HEK293 (cell line): ENCODE measurements around the gene ZNF101.

Experiments used
- CTCF ChIA-PET: fragments of 350-600 bp; formaldehyde crosslinking; extraction: SDS; loops from one replicate; lab custom pipeline; 2021; ENCODE audit warnings: antibody characterized with exemption; lab: Yijun Ruan, JAX
- POLR2A ChIA-PET: fragments of 300-600 bp; formaldehyde crosslinking; extraction: SDS; loops from one replicate; lab custom pipeline; 2020; ENCODE audit warnings: antibody characterized with exemption, inconsistent platforms; lab: Yijun Ruan, JAX
- H3K27ac ChIP-seq: fragments of 200-500 bp; sonication (Bioruptor generic); 2 replicates; pipeline ENCODE4 v1.5.1; 2014; ENCODE audit warnings: low read depth, low read length, control low read depth, inconsistent platforms; ENCODE audit errors: extremely low read depth
- H3K36me3 ChIP-seq, 2 experiments: fragments of 200-500 bp in 1 of 2; sonication (Bioruptor generic) in 1 of 2; 1 replicate in 1 of 2; 2 replicates in 1 of 2; pipeline ENCODE4 v1.5.1; 2014 to 2017; ENCODE audit warnings: inconsistent platforms in 2 of 2, low read length in 2 of 2; ENCODE audit not compliant: control insufficient read depth in 2 of 2, insufficient read depth in 1 of 2
- H3K4me1 ChIP-seq: fragments of 200-500 bp; sonication (Bioruptor generic); 2 replicates; pipeline ENCODE4 v1.5.1; 2014; ENCODE audit warnings: mild to moderate bottlenecking, low read length, inconsistent platforms; ENCODE audit not compliant: control insufficient read depth, insufficient read depth
- H3K4me3 ChIP-seq: 2 replicates; pipeline ENCODE4 v1.5.1; 2011; ENCODE audit warnings: low read depth, mild to moderate bottlenecking, control low read depth, low read length, moderate library complexity
- H3K9me3 ChIP-seq: fragments of 200-500 bp; sonication (Bioruptor generic); 2 replicates; pipeline ENCODE4 v1.5.1; 2014; ENCODE audit warnings: low read depth, low read length, inconsistent platforms; ENCODE audit not compliant: control insufficient read depth, insufficient read depth
- BCL11A ChIP-seq: fragments of 450-650 bp; formaldehyde crosslinking; IDR thresholded peaks from 2 replicates; pipeline ENCODE4 v1.5.1; 2016; ENCODE audit warnings: low read depth, missing biosample characterization, missing genetic modification characterization
- FEZF1 ChIP-seq: fragments of 450-650 bp; formaldehyde crosslinking; IDR thresholded peaks from 2 replicates; pipeline ENCODE4 v1.5.1; 2016; ENCODE audit warnings: missing biosample characterization, missing genetic modification characterization
- GLIS2 ChIP-seq: fragments of 450-650 bp; formaldehyde crosslinking; IDR thresholded peaks from 2 replicates; pipeline ENCODE4 v1.5.1; 2016; ENCODE audit warnings: missing biosample characterization, missing genetic modification characterization
- KLF1 ChIP-seq: fragments of 450-650 bp; formaldehyde crosslinking; IDR thresholded peaks from 2 replicates; pipeline ENCODE4 v1.5.1; 2016; ENCODE audit warnings: missing biosample characterization, missing genetic modification characterization
- MZF1 ChIP-seq: fragments of 450-650 bp; formaldehyde crosslinking; IDR thresholded peaks from 2 replicates; pipeline ENCODE4 v1.5.1; 2017; ENCODE audit warnings: missing biosample characterization, missing genetic modification characterization, borderline replicate concordance
- SETDB1 ChIP-seq: IDR thresholded peaks from one replicate; pipeline ENCODE4 v1.6.1; 2017; ENCODE audit warnings: mild to moderate bottlenecking, low read length, moderate library complexity, mixed read lengths; ENCODE audit not compliant: insufficient read length
- TRIM28 ChIP-seq: IDR thresholded peaks from 2 replicates; pipeline ENCODE4 v1.6.1; 2011; ENCODE audit warnings: low read length, control low read depth, borderline replicate concordance
- ZFP37 ChIP-seq: fragments of 450-650 bp; formaldehyde crosslinking; IDR thresholded peaks from 2 replicates; pipeline ENCODE4 v1.5.1; 2016; ENCODE audit warnings: missing biosample characterization, missing genetic modification characterization
- ZNF114 ChIP-seq: fragments of 450-650 bp; formaldehyde crosslinking; IDR thresholded peaks from 2 replicates; pipeline ENCODE4 v1.5.0; 2017; ENCODE audit warnings: missing biosample characterization, missing genetic modification characterization
- ZNF155 ChIP-seq: fragments of 450-650 bp; formaldehyde crosslinking; IDR thresholded peaks from 2 replicates; pipeline ENCODE4 v1.5.1; 2016; ENCODE audit warnings: missing biosample characterization, missing genetic modification characterization
- ZNF274 ChIP-seq, 2 experiments: fragments of 200-500 bp in 1 of 2; fragments of 450-650 bp in 1 of 2; sonication (Bioruptor generic) in 1 of 2; formaldehyde crosslinking in 1 of 2; IDR thresholded peaks; 2 replicates each; pipeline versions ENCODE4 v1.5.1 to v1.6.1; 2014 to 2016; ENCODE audit warnings: borderline replicate concordance in 1 of 2, inconsistent platforms in 1 of 2, low read length in 1 of 2, missing biosample characterization in 1 of 2, missing genetic modification characterization in 1 of 2
- ZNF280C ChIP-seq: fragments of 450-650 bp; formaldehyde crosslinking; IDR thresholded peaks from 2 replicates; pipeline ENCODE4 v1.5.1; 2016; ENCODE audit warnings: missing biosample characterization, missing genetic modification characterization
- ZNF324 ChIP-seq: fragments of 450-650 bp; formaldehyde crosslinking; IDR thresholded peaks from 2 replicates; pipeline ENCODE4 v1.5.1; 2016; ENCODE audit warnings: missing biosample characterization, missing genetic modification characterization
- ZNF341 ChIP-seq: fragments of 450-650 bp; formaldehyde crosslinking; IDR thresholded peaks from 2 replicates; pipeline ENCODE4; 2016; ENCODE audit warnings: low read depth, missing biosample characterization, missing genetic modification characterization
- ZNF366 ChIP-seq: fragments of 450-650 bp; formaldehyde crosslinking; conservative IDR thresholded peaks from 2 replicates; pipeline ENCODE4 v1.5.1; 2016; ENCODE audit warnings: missing biosample characterization, missing genetic modification characterization
- ZNF416 ChIP-seq: fragments of 450-650 bp; formaldehyde crosslinking; IDR thresholded peaks from 2 replicates; pipeline ENCODE4 v1.5.1; 2016; ENCODE audit warnings: missing biosample characterization, missing genetic modification characterization
- ZNF48 ChIP-seq: fragments of 450-650 bp; formaldehyde crosslinking; IDR thresholded peaks from 2 replicates; pipeline ENCODE4 v1.5.1; 2016; ENCODE audit warnings: missing biosample characterization, missing genetic modification characterization
- ZNF558 ChIP-seq: fragments of 450-650 bp; formaldehyde crosslinking; IDR thresholded peaks from 2 replicates; pipeline ENCODE4 v1.5.1; 2016; ENCODE audit warnings: missing biosample characterization, missing genetic modification characterization
- ZNF571 ChIP-seq: fragments of 450-650 bp; formaldehyde crosslinking; IDR thresholded peaks from 2 replicates; pipeline ENCODE4 v1.5.0; 2017; ENCODE audit warnings: missing biosample characterization, missing genetic modification characterization
- ZNF624 ChIP-seq: fragments of 450-650 bp; formaldehyde crosslinking; IDR thresholded peaks from 2 replicates; pipeline ENCODE4 v1.5.1; 2017; ENCODE audit warnings: missing biosample characterization, missing genetic modification characterization
- ZNF639 ChIP-seq: fragments of 450-650 bp; formaldehyde crosslinking; IDR thresholded peaks from 2 replicates; pipeline ENCODE4 v1.5.1; 2016; ENCODE audit warnings: missing biosample characterization, missing genetic modification characterization
- ZNF792 ChIP-seq: fragments of 450-650 bp; formaldehyde crosslinking; IDR thresholded peaks from 2 replicates; pipeline ENCODE4 v1.5.1; 2016; ENCODE audit warnings: missing biosample characterization, missing genetic modification characterization
- ZSCAN16 ChIP-seq: fragments of 450-650 bp; formaldehyde crosslinking; IDR thresholded peaks from 2 replicates; pipeline ENCODE4 v1.5.1; 2016; ENCODE audit warnings: missing biosample characterization, missing genetic modification characterization
- TF ChIP-seq, protein P1 (sequence below): fragments of 450-650 bp; formaldehyde crosslinking; IDR thresholded peaks from 2 replicates; pipeline ENCODE4 v1.5.0; 2017; ENCODE audit warnings: missing biosample characterization, missing genetic modification characterization, borderline replicate concordance

The ZNF101 gene

GRCh38 chr19:19711934-19712828, 43.5 kb downstream of the ZNF101 start:
- CTCF ChIA-PET = no interaction called here
- TF ChIP-seq ZNF416 (tag by site-specific recombination) (no peak), ZNF274 (IDR thresholded peaks at IDR 0.05; ENCODE audit: low read length) (peak; percentile 70), ZNF274 (tag by site-specific recombination; IDR thresholded peaks at IDR 0.05; ENCODE audit: borderline replicate concordance) (peak; percentile 63; the same call in 1 of the 2 replicates), FEZF1 (no peak), TRIM28 (peak; percentile 84; the same call in 1 of the 2 replicates), SETDB1 (peak; percentile 97), ZNF341 (tag by site-specific recombination) (no peak), ZNF571 (tag by site-specific recombination) (no peak)
- TF ChIP-seq, protein P1, sequence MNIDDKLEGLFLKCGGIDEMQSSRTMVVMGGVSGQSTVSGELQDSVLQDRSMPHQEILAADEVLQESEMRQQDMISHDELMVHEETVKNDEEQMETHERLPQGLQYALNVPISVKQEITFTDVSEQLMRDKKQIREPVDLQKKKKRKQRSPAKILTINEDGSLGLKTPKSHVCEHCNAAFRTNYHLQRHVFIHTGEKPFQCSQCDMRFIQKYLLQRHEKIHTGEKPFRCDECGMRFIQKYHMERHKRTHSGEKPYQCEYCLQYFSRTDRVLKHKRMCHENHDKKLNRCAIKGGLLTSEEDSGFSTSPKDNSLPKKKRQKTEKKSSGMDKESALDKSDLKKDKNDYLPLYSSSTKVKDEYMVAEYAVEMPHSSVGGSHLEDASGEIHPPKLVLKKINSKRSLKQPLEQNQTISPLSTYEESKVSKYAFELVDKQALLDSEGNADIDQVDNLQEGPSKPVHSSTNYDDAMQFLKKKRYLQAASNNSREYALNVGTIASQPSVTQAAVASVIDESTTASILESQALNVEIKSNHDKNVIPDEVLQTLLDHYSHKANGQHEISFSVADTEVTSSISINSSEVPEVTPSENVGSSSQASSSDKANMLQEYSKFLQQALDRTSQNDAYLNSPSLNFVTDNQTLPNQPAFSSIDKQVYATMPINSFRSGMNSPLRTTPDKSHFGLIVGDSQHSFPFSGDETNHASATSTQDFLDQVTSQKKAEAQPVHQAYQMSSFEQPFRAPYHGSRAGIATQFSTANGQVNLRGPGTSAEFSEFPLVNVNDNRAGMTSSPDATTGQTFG (tag by site-specific recombination) = no peak
- TF ChIP-seq, all 188 proteins: peak for 3
- no peaks in the 10 kb centered on the region for H3K4me1 ChIP-seq
- H3K27ac ChIP-seq = no peak overlapping the region
- H3K9me3 ChIP-seq = no peaks in the 10 kb centered on the region; the same call in 1 of the 2 replicates
- peaks cover 10 to 43% of the 10 kb centered on the region in 2 experiments; a peak in 2 of 3 replicates for H3K36me3 ChIP-seq
- H3K4me3 ChIP-seq = no peak overlapping the region
- POLR2A ChIA-PET = no interaction called here

- CTCF ChIA-PET = no interaction called here
- H3K27ac ChIP-seq = no peak overlapping the region
- TF ChIP-seq SETDB1 (peak; percentile 36), ZSCAN16 (tag by site-specific recombination) (no peak), ZNF48 (tag by site-specific recombination) (no peak), GLIS2 (tag by site-specific recombination) (no peak)
- TF ChIP-seq, all 188 proteins: peak for 1
- no peak overlapping the region for H3K4me3 ChIP-seq
- peaks cover 0 to 16% of the 10 kb centered on the region in 2 experiments; a peak in 2 of 3 replicates for H3K36me3 ChIP-seq
- no peaks in the 10 kb centered on the region for H3K4me1 ChIP-seq
- H3K9me3 ChIP-seq = no peaks in the 10 kb centered on the region; the same call in 1 of the 2 replicates
- POLR2A ChIA-PET = no interaction called here
Observed at GRCh38 chr19:19719798-19720197, 51.2 kb downstream of the ZNF101 start.

DNA sequence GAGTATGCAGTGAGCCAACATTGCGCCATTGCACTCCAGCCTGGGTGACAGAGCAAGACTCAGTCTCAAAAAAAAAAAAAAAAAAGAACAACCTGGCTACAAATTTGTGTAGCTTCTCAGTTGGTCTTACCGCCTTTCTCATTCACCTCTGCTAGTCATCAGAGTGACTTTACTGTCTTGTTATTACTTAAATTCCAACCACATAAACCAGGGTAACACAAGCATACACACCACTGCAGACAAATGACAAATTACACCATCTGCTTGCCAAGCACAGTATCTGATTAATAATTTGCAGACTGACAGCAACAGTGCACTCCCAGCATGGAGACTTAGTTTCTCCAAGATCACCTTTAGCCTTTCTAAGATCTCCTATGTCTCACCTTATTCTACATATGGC, 53.3 kb downstream of the ZNF101 start:
- Histone ChIP-seq H3K9me3 (no peaks in the 10 kb centered on the region; the same call in 1 of the 2 replicates), H3K4me1 (no peaks in the 10 kb centered on the region), H3K36me3 (peaks cover 0 to 10% of the 10 kb centered on the region in 2 experiments; a peak in 1 of 3 replicates), H3K4me3 (no peak overlapping the region), H3K27ac (no peak overlapping the region)
- ChIA-PET CTCF (no interaction called here), POLR2A (no interaction called here)
- TF ChIP-seq ZNF280C (tag by site-specific recombination) = no peak
- no peak for TF ChIP-seq ZNF155
- TF ChIP-seq ZNF366 (tag by site-specific recombination) = no peak
- no peak for TF ChIP-seq BCL11A (tag by site-specific recombination)
- no peak for TF ChIP-seq ZNF324 (tag by site-specific recombination)
- TF ChIP-seq ZNF639 (tag by site-specific recombination) = no peak
- no peak for TF ChIP-seq MZF1
- TF ChIP-seq ZNF624 = no peak
- no peak for TF ChIP-seq ZFP37 (tag by site-specific recombination)
- no peak for TF ChIP-seq KLF1 (tag by site-specific recombination)
- no peak for TF ChIP-seq ZNF558 (tag by site-specific recombination)
- TF ChIP-seq ZNF792 (tag by site-specific recombination) = no peak
- no peak for TF ChIP-seq ZNF114
